Esophagus squamous epithelium (tissue), 4 donors: ENCODE results near the gene ARHGAP26.

ENCODE experiments used
- POLR2A ChIP-seq, 4 donors: fragments of 450-650 bp; IDR thresholded peaks; one replicate each; pipeline ENCODE4 v1.6.1; 2017; ENCODE audit warnings: antibody characterized with exemption in 4 of 4, mild to moderate bottlenecking in 4 of 4, moderate library complexity in 3 of 4
- TF ChIP-seq, protein P1 (sequence below), 6 experiments: fragments of 450-650 bp in 4 of 6; fragments of 200-600 bp in 2 of 6; sonication (generic) in 2 of 6; IDR thresholded peaks; one replicate each; pipeline ENCODE4 v1.5.1; 2016 to 2019; ENCODE audit warnings: antibody characterized with exemption in 6 of 6, mild to moderate bottlenecking in 4 of 6, moderate library complexity in 4 of 6

DNA sequence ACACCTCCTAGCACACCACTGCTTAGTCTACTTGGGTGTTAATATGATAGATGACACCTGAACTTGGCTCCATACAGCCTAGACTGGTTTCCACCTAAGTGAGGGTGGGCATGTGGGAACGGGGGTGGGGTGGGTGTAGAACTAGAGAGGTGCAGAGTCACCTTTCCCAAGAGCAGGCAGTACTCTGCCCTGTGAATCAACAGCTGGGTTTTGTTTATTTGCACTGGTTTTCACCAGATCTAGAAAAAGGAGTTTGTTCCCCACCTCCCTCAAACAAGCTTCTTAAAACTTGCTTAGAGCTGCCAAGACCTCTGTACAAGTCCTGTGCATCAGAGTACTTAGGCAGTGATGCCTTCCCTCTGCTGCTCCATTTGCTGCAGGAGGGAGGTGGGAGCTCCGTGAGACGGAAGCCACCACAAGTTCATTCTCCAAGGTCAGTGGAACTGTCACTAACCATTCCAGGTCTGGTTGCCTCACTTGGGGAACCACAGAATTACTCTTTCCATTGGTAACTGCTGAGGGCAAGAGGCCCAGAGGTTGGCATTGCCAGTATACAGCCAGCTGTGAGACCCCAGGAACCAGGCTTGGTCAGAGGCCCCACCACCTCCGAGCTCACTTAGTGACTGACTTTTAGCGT is 469.8 kb downstream of the ARHGAP26 start:
- TF ChIP-seq, protein P1, sequence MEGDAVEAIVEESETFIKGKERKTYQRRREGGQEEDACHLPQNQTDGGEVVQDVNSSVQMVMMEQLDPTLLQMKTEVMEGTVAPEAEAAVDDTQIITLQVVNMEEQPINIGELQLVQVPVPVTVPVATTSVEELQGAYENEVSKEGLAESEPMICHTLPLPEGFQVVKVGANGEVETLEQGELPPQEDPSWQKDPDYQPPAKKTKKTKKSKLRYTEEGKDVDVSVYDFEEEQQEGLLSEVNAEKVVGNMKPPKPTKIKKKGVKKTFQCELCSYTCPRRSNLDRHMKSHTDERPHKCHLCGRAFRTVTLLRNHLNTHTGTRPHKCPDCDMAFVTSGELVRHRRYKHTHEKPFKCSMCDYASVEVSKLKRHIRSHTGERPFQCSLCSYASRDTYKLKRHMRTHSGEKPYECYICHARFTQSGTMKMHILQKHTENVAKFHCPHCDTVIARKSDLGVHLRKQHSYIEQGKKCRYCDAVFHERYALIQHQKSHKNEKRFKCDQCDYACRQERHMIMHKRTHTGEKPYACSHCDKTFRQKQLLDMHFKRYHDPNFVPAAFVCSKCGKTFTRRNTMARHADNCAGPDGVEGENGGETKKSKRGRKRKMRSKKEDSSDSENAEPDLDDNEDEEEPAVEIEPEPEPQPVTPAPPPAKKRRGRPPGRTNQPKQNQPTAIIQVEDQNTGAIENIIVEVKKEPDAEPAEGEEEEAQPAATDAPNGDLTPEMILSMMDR (IDR thresholded peaks at IDR 0.05): no peak
- no peak for TF ChIP-seq POLR2A (IDR thresholded peaks at IDR 0.05)
